ENCODE measurements around the gene LHX2.
"Not testable (repeated sequence)": the region's sequence is repeated elsewhere in the genome, so short reads cannot be mapped to it uniquely, and the experiment has no call there.

Gene LHX2

GRCh38 chr9:123974471-123974870 lies 37.1 kb upstream of the LHX2 start:
- TF ChIP-seq CTCF (IDR thresholded peaks at IDR 0.05; ENCODE audit: low read length, missing control alignments), result no peak
- H3K4me3 ChIP-seq (replicated peaks; ENCODE audit: low read depth, low read length), result no peak overlapping the region
- DNase-seq (ENCODE audit: low read depth), result no peak

- H3K4me3 ChIP-seq (replicated peaks; ENCODE audit: low read depth, low read length), result no peak overlapping the region
- DNase-seq (ENCODE audit: low read depth), result no peak
- TF ChIP-seq CTCF (IDR thresholded peaks at IDR 0.05; ENCODE audit: low read length, missing control alignments), result no peak
Measured at GRCh38 chr9:123975871-123976270, 35.7 kb upstream of the LHX2 start.

GRCh38 chr9:123976579-123976978 lies 35.0 kb upstream of the LHX2 start:
- not testable (repeated sequence) for DNase-seq (ENCODE audit: low read depth); H3K4me3 ChIP-seq (replicated peaks; ENCODE audit: low read depth, low read length)

GRCh38 chr9:123978981-123979380 lies 32.6 kb upstream of the LHX2 start:
- no peak overlapping the region for H3K4me3 ChIP-seq (replicated peaks; ENCODE audit: low read depth, low read length)
- no peak for TF ChIP-seq CTCF (IDR thresholded peaks at IDR 0.05; ENCODE audit: low read length, missing control alignments)
- no peak for DNase-seq (ENCODE audit: low read depth)

- H3K4me3 ChIP-seq (replicated peaks; ENCODE audit: low read depth, low read length), result no peak overlapping the region
- DNase-seq (ENCODE audit: low read depth), result no peak
- TF ChIP-seq CTCF (IDR thresholded peaks at IDR 0.05; ENCODE audit: low read length, missing control alignments), result no peak
Measured at GRCh38 chr9:123982535-123982934, 29.0 kb upstream of the LHX2 start.

- no peak overlapping the region for H3K4me3 ChIP-seq (replicated peaks; ENCODE audit: low read depth, low read length)
- no peak for TF ChIP-seq CTCF (IDR thresholded peaks at IDR 0.05; ENCODE audit: low read length, missing control alignments)
- no peak for DNase-seq (ENCODE audit: low read depth)
Measured at GRCh38 chr9:123983047-123983446, 28.5 kb upstream of the LHX2 start.

GRCh38 chr9:123984802-123985201 lies 26.8 kb upstream of the LHX2 start:
- DNase-seq (ENCODE audit: low read depth), result no peak
- TF ChIP-seq CTCF (IDR thresholded peaks at IDR 0.05; ENCODE audit: low read length, missing control alignments), result no peak
- H3K4me3 ChIP-seq (replicated peaks; ENCODE audit: low read depth, low read length), result no peak overlapping the region

GRCh38 chr9:123985869-123986268 lies 25.7 kb upstream of the LHX2 start:
- no peak overlapping the region for H3K4me3 ChIP-seq (replicated peaks; ENCODE audit: low read depth, low read length)
- TF ChIP-seq CTCF (IDR thresholded peaks at IDR 0.05; ENCODE audit: low read length, missing control alignments), result no peak
- DNase-seq (ENCODE audit: low read depth), result no peak
